HFF-Myc (cell line): ENCODE measurements around the gene LAGE3.

ENCODE experiments used
- DNase-seq: peaks from one replicate; pipeline ENCODE4 v3.0.0-alpha.2; 2011; ENCODE audit warnings: low read depth; ENCODE audit errors: extremely low read depth
- H3K4me3 ChIP-seq: replicated peaks from 2 replicates; pipeline ENCODE4 v1.5.1; 2011; ENCODE audit warnings: low read depth, mild to moderate bottlenecking, control low read depth, low read length
- CTCF ChIP-seq: IDR thresholded peaks from 2 replicates; pipeline ENCODE4 v1.5.1; 2012; ENCODE audit warnings: mild to moderate bottlenecking, low read depth, low read length, control low read depth; ENCODE audit errors: missing control alignments

The LAGE3 gene

GRCh38 chrX:154439841-154440240, 39.2 kb downstream of the LAGE3 start:
- no peak for TF ChIP-seq CTCF
- DNase-seq = no peak
- H3K4me3 ChIP-seq = no peak overlapping the region

GRCh38 chrX:154437971-154438893, 40.8 kb downstream of the LAGE3 start:
- DNase-seq = no peak
- no peak for TF ChIP-seq CTCF
- H3K4me3 ChIP-seq = peak overlapping the region; percentile 50

GRCh38 chrX:154436983-154437752, 41.9 kb downstream of the LAGE3 start, which contains the start of gene GDI1:
Gene GDI1 (plus strand): TSS chrX:154437154. CDS start chrX:154437255, 101 bp downstream.
- H3K4me3 ChIP-seq = peak within 1 kb of the TSS; percentile 50
- no peak for DNase-seq
- no peak for TF ChIP-seq CTCF

GRCh38 chrX:154436374-154436982, 42.6 kb downstream of the LAGE3 start:
- TF ChIP-seq CTCF = no peak
- DNase-seq = no peak
- peak overlapping the region; percentile 50 for H3K4me3 ChIP-seq

- no peak for TF ChIP-seq CTCF
- H3K4me3 ChIP-seq = no peak overlapping the region
- no peak for DNase-seq
Measured at GRCh38 chrX:154435171-154435733, 43.8 kb downstream of the LAGE3 start.

- no peak overlapping the region for H3K4me3 ChIP-seq
- DNase-seq = no peak
- TF ChIP-seq CTCF = no peak
Measured at GRCh38 chrX:154434394-154435168, 44.5 kb downstream of the LAGE3 start.
